Immature natural killer cell (primary cell): Measurements from ENCODE around the gene CD58. TPM values are rescaled to one million over a fixed set of nuclear protein-coding genes. Genes with fewer than 3 reads are reported as not detected.
"Not testable (repeated sequence)": the region's sequence is repeated elsewhere in the genome, so short reads cannot be mapped to it uniquely, and the experiment has no call there.

Experiments used
- DNase-seq, 3 donors: peaks; one replicate each; pipeline ENCODE4 v3.0.0; 2022; ENCODE audit warnings: mixed read lengths in 1 of 3
- H3K27ac Mint-ChIP-seq, 6 donors: one replicate each; pipeline ENCODE4 v1.8.0; 2020; ENCODE audit warnings: mixed read lengths in 6 of 6, mild to moderate bottlenecking in 5 of 6, inconsistent platforms in 4 of 6, moderate library complexity in 3 of 6
- H3K27me3 Mint-ChIP-seq, 3 donors: one replicate each; pipeline ENCODE4 v1.8.0; 2020 to 2021; ENCODE audit warnings: low read depth in 3 of 3, mild to moderate bottlenecking in 3 of 3, mixed read lengths in 3 of 3, moderate library complexity in 3 of 3, inconsistent platforms in 1 of 3
- H3K36me3 Mint-ChIP-seq, 3 donors: one replicate each; pipeline ENCODE4 v1.8.0; 2020; ENCODE audit warnings: mixed read lengths in 3 of 3, inconsistent platforms in 2 of 3, mild to moderate bottlenecking in 2 of 3
- H3K4me1 Mint-ChIP-seq, 2 donors: one replicate each; pipeline ENCODE4 v1.8.0; 2020; ENCODE audit warnings: inconsistent platforms in 2 of 2, mild to moderate bottlenecking in 2 of 2, mixed read lengths in 2 of 2, moderate library complexity in 1 of 2
- H3K4me3 Mint-ChIP-seq, 5 donors: one replicate each; pipeline ENCODE4 v1.8.0; 2020; ENCODE audit warnings: mild to moderate bottlenecking in 5 of 5, mixed read lengths in 5 of 5, inconsistent platforms in 3 of 5, moderate library complexity in 3 of 5
- H3K9me3 Mint-ChIP-seq, 6 donors: one replicate each; pipeline ENCODE4 v1.8.0; 2020; ENCODE audit warnings: mild to moderate bottlenecking in 6 of 6, mixed read lengths in 6 of 6, inconsistent platforms in 4 of 6, moderate library complexity in 3 of 6
- polyA plus RNA-seq, 3 donors: library from polyadenylated mRNA; unstranded; fragments of 300-500 nt; fragmentation: Illumina TruSeq; gene quantifications; one replicate each; pipeline ENCODE4 v1.2.3, GENCODE V29; 2021

CD58 gene
- polyA plus RNA-seq, 3 donors from 2014 or later: 68.6 to 112 (median 69.9) TPM

GRCh38 chr1:116571215-116571919, 541 bp upstream of the CD58 start:
- Mint-ChIP-seq H3K36me3 (peaks cover 0 to under 1% (median 0%) of the 10 kb centered on the region in 3 donors), H3K27ac (peak overlapping the region; percentile 91 to 96 (median 94)), H3K27me3 (peaks cover 2 to 12% (median 5%) of the 10 kb centered on the region in 3 donors), H3K4me3 (peak overlapping the region; percentile 88 to 98 (median 96)), H3K9me3 (no peaks in the 10 kb centered on the region), H3K4me1 (peaks cover 38 to 43% of the 10 kb centered on the region in 2 donors)
- no peak for DNase-seq

GRCh38 chr1:116569776-116570357, 959 bp downstream of the CD58 start:
- Mint-ChIP-seq H3K4me3 (peak overlapping the region; percentile 88 to 98 (median 96)), H3K4me1 (peaks cover 50 to 55% of the 10 kb centered on the region in 2 donors), H3K9me3 (no peaks in the 10 kb centered on the region), H3K27ac (peak overlapping the region; percentile 88 to 96 (median 92)), H3K27me3 (peaks cover 0 to 10% (median 2%) of the 10 kb centered on the region in 3 donors), H3K36me3 (peaks cover 0 to 9% (median 6%) of the 10 kb centered on the region in 3 donors)
- DNase-seq: peak in 2 of 3 donors; percentile 27 to 37

GRCh38 chr1:116569381-116569670, 1.5 kb downstream of the CD58 start:
- Mint-ChIP-seq H3K36me3 (peaks cover under 1 to 15% (median 9%) of the 10 kb centered on the region in 3 donors), H3K9me3 (peaks cover 0 to under 1% (median 0%) of the 10 kb centered on the region in 6 donors), H3K27ac (peak overlapping the region; percentile 88 to 96 (median 92)), H3K27me3 (peaks cover 0 to 10% (median 2%) of the 10 kb centered on the region in 3 donors), H3K4me3 (peak overlapping the region; percentile 88 to 98 (median 96)), H3K4me1 (peaks cover 55 to 61% of the 10 kb centered on the region in 2 donors)
- no peak for DNase-seq

- H3K27me3 Mint-ChIP-seq: peaks cover 0 to 10% (median 2%) of the 10 kb centered on the region in 3 donors
- peaks cover 0 to 5% (median 0%) of the 10 kb centered on the region in 6 donors for H3K9me3 Mint-ChIP-seq
- peaks cover 58 to 66% of the 10 kb centered on the region in 2 donors for H3K4me1 Mint-ChIP-seq
- H3K36me3 Mint-ChIP-seq: peaks cover 6 to 20% (median 14%) of the 10 kb centered on the region in 3 donors
- H3K4me3 Mint-ChIP-seq: peak overlapping the region; percentile 88 to 98 (median 96)
- no peak for DNase-seq
- peak overlapping the region; percentile 88 to 96 (median 92) for H3K27ac Mint-ChIP-seq
These were observed 2.0 kb downstream of the CD58 start for GRCh38 chr1:116568662-116569380.

- DNase-seq: no peak
- H3K4me1 Mint-ChIP-seq: peaks cover 62 to 74% of the 10 kb centered on the region in 2 donors
- peaks cover 0 to 6% (median 0%) of the 10 kb centered on the region in 6 donors for H3K9me3 Mint-ChIP-seq
- peaks cover 0 to 10% (median 2%) of the 10 kb centered on the region in 3 donors for H3K27me3 Mint-ChIP-seq
- peaks cover 9 to 21% (median 15%) of the 10 kb centered on the region in 3 donors for H3K36me3 Mint-ChIP-seq
- H3K4me3 Mint-ChIP-seq: peak overlapping the region; percentile 23 to 98 (median 95)
- H3K27ac Mint-ChIP-seq: peak overlapping the region; percentile 88 to 96 (median 92)
These were observed 2.8 kb downstream of the CD58 start for GRCh38 chr1:116567790-116568661.

GRCh38 chr1:116565222-116565621, 5.6 kb downstream of the CD58 start:
- H3K36me3 Mint-ChIP-seq: peaks cover 9 to 28% (median 19%) of the 10 kb centered on the region in 3 donors
- H3K4me3 Mint-ChIP-seq: no peak overlapping the region
- DNase-seq: no peak
- peaks cover 77 to 91% of the 10 kb centered on the region in 2 donors for H3K4me1 Mint-ChIP-seq
- H3K27ac Mint-ChIP-seq: peak overlapping the region in 3 of 6 donors; percentile 12 to 30 (median 12)
- peaks cover 0 to 6% (median 0%) of the 10 kb centered on the region in 6 donors for H3K9me3 Mint-ChIP-seq
- H3K27me3 Mint-ChIP-seq: peaks cover 0 to 5% (median 0%) of the 10 kb centered on the region in 3 donors

GRCh38 chr1:116564426-116564825, 6.4 kb downstream of the CD58 start:
- Mint-ChIP-seq H3K36me3 (peaks cover 9 to 28% (median 19%) of the 10 kb centered on the region in 3 donors), H3K27me3 (no peaks in the 10 kb centered on the region), H3K27ac (peak overlapping the region in 2 of 6 donors; percentile 11 to 17), H3K4me3 (no peak overlapping the region), H3K4me1 (peaks cover 75 to 91% of the 10 kb centered on the region in 2 donors), H3K9me3 (peaks cover 0 to 6% (median 0%) of the 10 kb centered on the region in 6 donors)
- DNase-seq: no peak

GRCh38 chr1:116562465-116562864, 8.4 kb downstream of the CD58 start:
- peak overlapping the region in 2 of 6 donors; percentile 9 to 31 for H3K27ac Mint-ChIP-seq
- H3K4me1 Mint-ChIP-seq: peaks cover 75 to 91% of the 10 kb centered on the region in 2 donors
- DNase-seq, H3K4me3 Mint-ChIP-seq, H3K9me3 Mint-ChIP-seq, H3K27me3 Mint-ChIP-seq: not testable (repeated sequence)
- peaks cover 9 to 28% (median 19%) of the 10 kb centered on the region in 3 donors for H3K36me3 Mint-ChIP-seq

- Mint-ChIP-seq H3K4me3 (peak overlapping the region in 1 of 5 donors; percentile 2), H3K4me1 (peaks cover 78 to 98% of the 10 kb centered on the region in 2 donors), H3K36me3 (peaks cover 9 to 28% (median 19%) of the 10 kb centered on the region in 3 donors), H3K27ac (peak overlapping the region in 2 of 6 donors; percentile 4 to 45), H3K27me3 (peaks cover 0 to under 1% (median 0%) of the 10 kb centered on the region in 3 donors), H3K9me3 (peaks cover 0 to 6% (median 0%) of the 10 kb centered on the region in 6 donors)
- DNase-seq: no peak
These were observed 9.3 kb downstream of the CD58 start for GRCh38 chr1:116561563-116561962.

- peaks cover 78 to 98% of the 10 kb centered on the region in 2 donors for H3K4me1 Mint-ChIP-seq
- H3K27ac Mint-ChIP-seq: peak overlapping the region; percentile 41 to 78 (median 49)
- H3K9me3 Mint-ChIP-seq: peaks cover 0 to 6% (median 0%) of the 10 kb centered on the region in 6 donors
- peak overlapping the region in 1 of 5 donors; percentile 4 for H3K4me3 Mint-ChIP-seq
- H3K36me3 Mint-ChIP-seq: peaks cover 9 to 25% (median 19%) of the 10 kb centered on the region in 3 donors
- DNase-seq: no peak
- peaks cover 0 to 3% (median 0%) of the 10 kb centered on the region in 3 donors for H3K27me3 Mint-ChIP-seq
These were observed 9.9 kb downstream of the CD58 start for GRCh38 chr1:116560704-116561490.

- Mint-ChIP-seq H3K36me3 (peaks cover 8 to 14% (median 10%) of the 10 kb centered on the region in 3 donors), H3K27me3 (peaks cover 0 to 3% (median 0%) of the 10 kb centered on the region in 3 donors), H3K4me3 (peak overlapping the region in 1 of 5 donors; percentile 19), H3K4me1 (peaks cover 78 to 99% of the 10 kb centered on the region in 2 donors), H3K27ac (peak overlapping the region; percentile 14 to 79 (median 52)), H3K9me3 (peaks cover 0 to 5% (median 0%) of the 10 kb centered on the region in 6 donors)
- DNase-seq: no peak
These were observed 11.5 kb downstream of the CD58 start for GRCh38 chr1:116559304-116559761.

GRCh38 chr1:116558571-116558970, 12.3 kb downstream of the CD58 start:
- DNase-seq: no peak
- peaks cover 0 to 3% (median 0%) of the 10 kb centered on the region in 3 donors for H3K27me3 Mint-ChIP-seq
- H3K36me3 Mint-ChIP-seq: peaks cover under 1 to 7% (median 3%) of the 10 kb centered on the region in 3 donors
- H3K27ac Mint-ChIP-seq: peak overlapping the region in 4 of 6 donors; percentile 15 to 87 (median 61)
- H3K9me3 Mint-ChIP-seq: peaks cover 0 to 1% (median 0%) of the 10 kb centered on the region in 6 donors
- no peak overlapping the region for H3K4me3 Mint-ChIP-seq
- H3K4me1 Mint-ChIP-seq: peaks cover 78 to 96% of the 10 kb centered on the region in 2 donors
